Mammary epithelial cell (primary cell): ENCODE data around the gene JHY.

Experiments
- EZH2 ChIP-seq: IDR thresholded peaks from 2 replicates; pipeline ENCODE4 v1.6.1; 2012; ENCODE audit warnings: low read length, inconsistent platforms, borderline replicate concordance
- TF ChIP-seq, protein P1 (sequence below), 2 donors: IDR thresholded peaks in 1 of 2; conservative IDR thresholded peaks in 1 of 2; 2 replicates each; pipeline ENCODE4 v1.5.1; 2011 to 2012; ENCODE audit warnings: inconsistent platforms in 2 of 2, low read length in 2 of 2, mild to moderate bottlenecking in 2 of 2, control low read depth in 1 of 2, low read depth in 1 of 2; ENCODE audit not compliant: insufficient read depth in 1 of 2; ENCODE audit errors: extremely low read depth in 1 of 2

DNA sequence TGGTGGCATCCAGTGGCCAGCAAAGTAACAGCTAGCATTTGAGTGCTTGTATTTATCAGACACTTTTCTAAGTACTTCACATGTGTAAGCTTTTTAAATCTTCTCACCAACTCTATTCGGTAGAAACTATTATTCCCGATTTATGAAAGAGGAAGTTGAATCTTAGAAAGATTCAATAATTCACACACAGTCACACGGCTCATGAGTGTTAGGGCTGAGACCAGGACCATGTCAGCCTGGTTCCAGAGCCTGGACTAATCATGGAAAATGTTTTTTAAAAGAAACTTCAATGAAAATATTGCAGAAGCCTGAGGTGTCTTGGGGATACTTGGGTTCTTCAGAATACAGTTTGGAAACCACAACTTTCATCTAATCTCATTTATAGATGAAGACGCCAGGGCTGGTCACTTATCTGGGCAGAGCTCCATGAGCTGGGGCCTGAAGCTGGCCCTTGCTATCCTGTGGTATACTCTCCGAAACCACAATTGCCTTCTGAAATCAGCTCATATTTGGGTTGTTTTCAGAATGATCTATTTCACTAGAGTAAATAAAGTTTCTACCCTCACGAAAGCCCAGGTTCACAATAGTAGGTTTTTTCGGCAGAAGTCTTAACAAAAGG is 48.6 kb upstream of the JHY start:
- TF ChIP-seq, protein P1, sequence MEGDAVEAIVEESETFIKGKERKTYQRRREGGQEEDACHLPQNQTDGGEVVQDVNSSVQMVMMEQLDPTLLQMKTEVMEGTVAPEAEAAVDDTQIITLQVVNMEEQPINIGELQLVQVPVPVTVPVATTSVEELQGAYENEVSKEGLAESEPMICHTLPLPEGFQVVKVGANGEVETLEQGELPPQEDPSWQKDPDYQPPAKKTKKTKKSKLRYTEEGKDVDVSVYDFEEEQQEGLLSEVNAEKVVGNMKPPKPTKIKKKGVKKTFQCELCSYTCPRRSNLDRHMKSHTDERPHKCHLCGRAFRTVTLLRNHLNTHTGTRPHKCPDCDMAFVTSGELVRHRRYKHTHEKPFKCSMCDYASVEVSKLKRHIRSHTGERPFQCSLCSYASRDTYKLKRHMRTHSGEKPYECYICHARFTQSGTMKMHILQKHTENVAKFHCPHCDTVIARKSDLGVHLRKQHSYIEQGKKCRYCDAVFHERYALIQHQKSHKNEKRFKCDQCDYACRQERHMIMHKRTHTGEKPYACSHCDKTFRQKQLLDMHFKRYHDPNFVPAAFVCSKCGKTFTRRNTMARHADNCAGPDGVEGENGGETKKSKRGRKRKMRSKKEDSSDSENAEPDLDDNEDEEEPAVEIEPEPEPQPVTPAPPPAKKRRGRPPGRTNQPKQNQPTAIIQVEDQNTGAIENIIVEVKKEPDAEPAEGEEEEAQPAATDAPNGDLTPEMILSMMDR (conservative IDR thresholded peaks at IDR 0.05 in 1 of 2, IDR thresholded peaks at IDR 0.05 in 1 of 2; ENCODE audit: extremely low read depth in 1 of 2, insufficient read depth in 1 of 2, low read depth in 1 of 2, low read length in 2 of 2): no peak
- no peak for TF ChIP-seq EZH2
